Jurkat, Clone E6-1 (cell line): ENCODE data around the gene FAM234B.

ENCODE experiments used
- DNase-seq: peaks from one replicate; pipeline ENCODE4 v3.0.0-alpha.2; 2011; ENCODE audit warnings: low read depth, low spot score
- H3K4me3 ChIP-seq: 2 replicates; pipeline ENCODE4 v1.5.1; 2011; ENCODE audit warnings: mild to moderate bottlenecking, low read length, control low read depth, moderate library complexity

Gene FAM234B

GRCh38 chr12:13100882-13101769, 56.9 kb downstream of the FAM234B start:
- peak; percentile 84 for DNase-seq
- peak overlapping the region; percentile 58 for H3K4me3 ChIP-seq

DNA sequence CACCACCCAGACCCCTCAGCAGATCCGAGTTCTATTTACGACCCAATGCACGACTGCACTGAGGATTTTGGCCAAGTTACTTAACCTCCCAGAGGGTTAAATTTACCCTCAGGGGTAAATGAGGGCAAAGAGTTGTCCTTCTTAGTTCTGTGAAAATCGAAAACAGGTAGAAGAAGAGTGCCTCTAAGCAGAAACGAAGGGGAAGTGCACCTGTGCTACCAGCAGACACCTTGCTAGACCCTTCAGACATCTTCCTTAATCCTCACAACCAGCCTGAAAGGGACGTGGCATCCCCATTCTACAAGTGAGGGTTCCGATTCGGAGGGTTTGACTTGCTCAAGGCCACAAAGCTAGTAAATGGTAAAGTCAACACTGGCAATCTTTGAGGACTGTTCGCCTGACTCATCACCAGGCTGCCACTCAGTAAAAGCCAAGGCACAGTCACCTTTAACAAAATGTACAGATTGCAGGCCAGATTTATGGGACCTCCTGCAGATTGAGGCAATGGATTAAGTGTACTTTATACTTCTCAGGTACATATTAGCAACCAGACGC, 57.7 kb downstream of the FAM234B start:
- DNase-seq, result no peak
- H3K4me3 ChIP-seq, result peak overlapping the region; percentile 58

DNA sequence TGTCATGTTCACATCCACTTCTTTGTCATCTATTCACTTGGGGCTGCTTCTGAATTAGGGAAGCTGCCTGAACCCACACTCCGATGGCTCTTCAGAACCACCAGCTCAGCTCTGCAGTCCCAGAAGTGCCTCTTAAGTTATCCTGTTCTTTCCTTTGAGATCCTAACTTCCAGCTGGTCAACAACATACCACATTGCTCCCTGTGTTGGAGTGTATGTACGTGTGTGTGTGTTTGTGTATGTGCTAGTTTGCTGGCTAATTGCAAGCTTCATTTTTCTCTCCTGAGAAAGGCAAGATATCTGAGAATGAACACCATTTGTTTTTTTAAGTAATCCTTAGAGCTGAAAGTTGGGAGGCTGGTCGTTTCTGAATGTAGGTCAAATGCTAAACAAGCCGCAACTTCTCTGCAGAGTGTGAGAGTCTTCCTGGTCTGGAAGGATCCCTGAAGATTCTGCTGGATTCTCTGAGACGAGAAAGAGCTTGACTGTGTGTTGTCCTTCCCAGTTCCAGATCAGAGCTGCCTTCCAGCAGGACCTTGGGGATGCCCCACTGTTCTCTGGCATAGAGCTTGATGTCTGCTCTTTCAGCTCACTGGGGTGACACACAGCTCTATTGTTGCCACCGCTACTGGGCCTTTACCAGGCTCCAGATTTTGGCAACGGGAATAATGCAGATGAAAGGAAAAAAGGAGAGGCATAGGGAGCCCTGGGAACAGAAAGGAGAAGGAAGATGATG, 58.4 kb downstream of the FAM234B start:
- DNase-seq, result no peak
- H3K4me3 ChIP-seq, result no peak overlapping the region

GRCh38 chr12:13103391-13104033, 59.3 kb downstream of the FAM234B start, which contains the start of gene GSG1:
TSS of gene GSG1 (minus strand) at chr12:13103667. CDS start at chr12:13103512, 155 bp downstream.
- DNase-seq, result no peak

GRCh38 chr12:13104409-13104808, 60.2 kb downstream of the FAM234B start:
- DNase-seq, result no peak
- H3K4me3 ChIP-seq, result no peak overlapping the region

More at GRCh38 chr12:13103391-13104033, 59.3 kb downstream of the FAM234B start, which contains the start of gene GSG1:
- no peak within 1 kb of the TSS for H3K4me3 ChIP-seq

DNA sequence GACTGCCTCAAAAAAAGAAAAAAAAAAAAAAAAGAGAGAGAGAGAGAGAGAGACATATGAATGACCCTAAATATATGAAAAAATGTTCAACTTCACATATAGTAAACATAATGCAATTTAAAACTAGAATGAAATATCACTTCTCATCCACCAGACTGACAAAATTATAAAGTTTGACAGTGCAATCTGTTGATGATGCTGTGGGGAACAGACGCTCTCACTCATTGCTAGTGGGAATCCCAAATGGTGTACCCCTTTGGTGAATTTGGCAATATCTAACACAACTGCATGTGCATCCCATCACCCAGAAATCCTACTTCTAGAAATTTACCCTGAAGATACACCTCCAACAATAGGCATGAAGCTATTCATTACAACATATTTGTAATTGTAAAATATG, 61.6 kb downstream of the FAM234B start:
- DNase-seq, result no peak
- H3K4me3 ChIP-seq, result no peak overlapping the region

DNA sequence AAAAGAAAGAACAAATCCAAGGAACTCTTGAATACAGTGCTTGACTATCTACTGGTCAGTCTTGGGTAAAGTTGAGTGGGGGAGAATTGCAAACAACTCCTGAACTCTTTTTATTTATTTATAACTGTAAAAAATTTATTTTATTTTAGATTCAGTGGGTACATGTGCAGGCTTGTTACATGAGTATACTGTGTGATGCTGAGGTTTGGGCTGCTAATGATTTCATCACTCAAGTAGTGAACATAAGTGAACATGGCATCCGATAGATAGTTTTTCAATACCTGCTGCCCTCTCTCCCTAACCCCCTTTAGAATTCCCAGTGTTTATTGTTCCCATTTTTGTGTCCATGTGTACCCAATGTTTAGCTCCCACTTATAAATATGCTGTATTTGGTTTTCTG, 62.5 kb downstream of the FAM234B start:
- DNase-seq, result no peak
- no peak overlapping the region for H3K4me3 ChIP-seq

DNA sequence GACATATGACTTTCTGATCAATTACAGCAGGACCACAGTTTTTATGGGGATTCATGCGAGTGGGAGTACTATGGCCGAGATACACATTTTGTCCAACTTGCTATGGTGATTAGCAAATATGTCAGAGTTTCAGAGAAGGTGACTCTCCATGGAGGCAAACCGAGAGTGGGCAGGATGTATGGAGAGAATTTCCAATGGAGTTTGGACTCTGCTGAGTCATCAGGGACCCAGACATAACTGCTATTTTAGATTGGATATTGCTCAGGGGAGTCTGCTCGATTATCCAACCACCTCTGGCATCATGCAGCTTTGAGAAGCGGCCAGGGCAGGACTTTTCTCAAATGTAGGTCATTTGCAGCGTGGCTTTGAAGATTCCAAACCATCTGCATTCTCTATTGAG, 68.8 kb downstream of the FAM234B start:
- no peak overlapping the region for H3K4me3 ChIP-seq
- DNase-seq, result no peak

DNA sequence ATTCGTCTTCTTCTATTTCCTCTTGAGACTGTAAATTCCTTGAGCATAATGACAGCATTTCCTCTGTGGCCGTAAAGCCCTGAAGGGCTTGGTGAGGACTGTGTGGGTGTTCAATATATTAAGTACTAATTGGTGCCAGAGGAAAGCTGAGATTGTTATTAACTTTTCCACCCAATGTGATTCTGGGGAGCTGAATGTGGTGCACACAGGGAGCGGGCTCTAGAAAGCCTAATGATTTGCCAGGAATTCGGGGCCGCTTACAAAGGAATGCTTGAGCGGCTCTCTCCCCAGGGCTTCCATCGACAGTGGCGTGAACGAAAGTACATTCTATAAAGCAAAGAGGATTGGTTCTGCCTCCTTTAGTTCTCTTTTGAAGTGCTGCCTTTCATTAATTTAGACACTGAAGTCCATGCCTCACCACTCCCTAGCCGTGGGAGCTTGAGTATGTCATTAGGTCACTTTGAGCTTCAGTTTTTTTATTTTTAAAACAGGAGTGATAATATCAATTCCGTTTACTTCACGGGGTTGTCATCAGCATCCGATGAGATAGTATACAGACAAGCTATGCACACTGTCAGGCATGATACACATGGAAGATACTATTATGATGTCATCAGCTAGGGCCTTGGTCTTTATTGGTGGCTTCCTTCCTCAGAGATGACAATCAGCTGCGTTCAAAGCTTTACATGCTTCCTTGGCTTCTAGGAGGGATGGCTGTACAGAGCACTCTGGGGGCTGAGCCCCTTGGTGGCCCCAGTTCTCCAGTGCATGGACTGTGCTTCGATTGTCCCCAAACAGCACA, 70.3 kb downstream of the FAM234B start:
- H3K4me3 ChIP-seq, result no peak overlapping the region
- no peak for DNase-seq

- DNase-seq, result no peak
- H3K4me3 ChIP-seq, result no peak overlapping the region
Measured at GRCh38 chr12:13116259-13116658, 72.1 kb downstream of the FAM234B start.

GRCh38 chr12:13117029-13117428, 72.8 kb downstream of the FAM234B start:
- no peak for DNase-seq
- no peak overlapping the region for H3K4me3 ChIP-seq

DNA sequence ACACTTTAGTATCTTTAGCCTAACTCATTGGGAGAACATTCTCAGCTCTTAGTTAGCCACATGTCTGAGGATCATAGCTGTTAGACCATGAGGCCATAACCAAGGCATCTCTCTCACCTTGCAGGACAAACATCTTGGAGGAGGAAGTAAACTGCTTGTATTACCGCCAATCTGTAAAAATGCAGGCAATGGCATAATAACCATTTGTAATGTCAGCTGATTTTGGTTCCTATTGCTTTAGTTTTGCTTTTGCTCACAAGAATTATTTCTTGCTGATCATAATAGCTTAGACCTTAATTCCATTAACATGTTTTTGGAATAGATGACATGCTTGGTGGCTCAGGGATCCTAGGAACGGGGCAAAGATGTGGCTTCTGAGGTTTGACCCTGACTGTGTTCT, 75.6 kb downstream of the FAM234B start:
- no peak overlapping the region for H3K4me3 ChIP-seq
- no peak for DNase-seq

DNA sequence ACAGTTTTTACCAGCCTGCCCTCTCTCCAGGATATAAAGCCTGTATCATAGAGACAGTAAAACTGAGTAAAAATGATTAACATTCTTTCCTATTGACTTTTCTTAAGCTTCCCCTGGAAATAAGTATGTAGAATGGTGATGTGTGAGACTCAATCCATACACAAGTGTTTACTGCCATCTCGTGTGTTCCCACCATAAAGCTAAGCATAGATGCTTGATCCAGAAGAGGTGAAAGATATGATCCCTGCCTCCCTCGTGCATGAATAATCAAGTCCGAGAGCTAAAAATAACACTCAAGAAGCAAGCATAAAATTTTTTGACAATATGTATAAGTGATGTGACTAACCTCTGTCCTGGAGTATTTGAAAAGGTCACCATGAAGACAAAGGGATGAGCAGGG, 76.2 kb downstream of the FAM234B start:
- H3K4me3 ChIP-seq, result no peak overlapping the region
- no peak for DNase-seq

DNA sequence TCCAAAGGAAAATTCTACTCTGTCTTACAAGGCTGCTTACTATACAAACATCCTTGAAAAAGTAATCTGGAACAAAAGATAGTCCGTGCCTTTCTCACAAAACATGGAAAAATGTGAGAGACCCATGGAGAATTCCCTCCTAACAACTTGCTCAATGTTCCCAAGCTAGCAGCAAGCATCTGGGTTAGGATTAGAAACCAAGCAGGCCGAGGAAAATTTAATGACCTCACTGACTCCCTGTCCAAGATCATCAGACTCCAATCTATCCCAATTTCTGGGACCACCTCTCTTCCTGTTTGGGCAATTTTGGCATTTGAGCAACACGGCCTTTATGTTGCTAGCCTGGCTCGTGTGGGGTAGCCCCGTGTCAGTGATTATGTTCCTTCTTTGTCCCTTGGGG, 77.4 kb downstream of the FAM234B start:
- no peak overlapping the region for H3K4me3 ChIP-seq
- DNase-seq, result no peak

DNA sequence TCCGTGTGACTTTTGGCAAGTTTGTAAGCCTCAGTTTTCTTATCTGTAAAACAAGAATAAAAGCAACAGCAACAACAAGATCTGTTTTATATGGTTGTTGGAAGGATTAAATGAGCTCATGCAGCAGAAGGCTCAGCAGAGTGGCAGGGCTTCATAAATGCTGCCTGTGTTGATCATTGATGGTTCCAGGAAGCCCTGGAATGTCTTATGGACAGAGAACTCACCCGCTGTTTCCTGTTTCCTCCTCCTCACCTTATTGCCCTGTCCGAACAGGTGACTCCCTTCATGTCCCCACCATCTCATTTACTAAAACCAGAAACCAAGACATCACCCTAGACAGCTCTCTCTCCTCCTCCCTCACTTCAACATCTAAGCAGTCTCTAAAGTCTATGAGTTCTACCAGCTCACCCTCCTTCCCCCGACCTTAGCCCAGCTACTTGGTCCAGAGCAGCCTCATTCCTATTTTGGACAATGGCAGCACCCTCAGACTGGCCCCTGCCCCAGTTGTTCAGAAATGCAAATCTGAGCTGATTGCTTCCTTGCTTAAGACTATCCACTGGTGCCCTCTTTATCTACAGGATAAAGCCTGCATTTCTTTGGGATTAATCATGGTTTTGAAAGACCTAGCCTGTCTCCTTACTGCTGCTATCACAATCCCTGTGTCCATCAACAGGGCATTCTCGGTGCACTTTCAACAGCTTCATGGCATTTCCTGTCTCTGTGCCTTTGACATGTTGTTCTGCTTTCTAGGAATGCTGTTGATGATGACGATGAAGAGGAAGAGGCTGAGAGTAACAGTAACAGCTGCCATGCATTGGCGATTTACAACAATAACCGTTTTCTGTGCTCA, 80.7 kb downstream of the FAM234B start:
- no peak for DNase-seq
- H3K4me3 ChIP-seq, result no peak overlapping the region

GRCh38 chr12:13125996-13126395, 81.8 kb downstream of the FAM234B start:
- no peak for DNase-seq
- no peak overlapping the region for H3K4me3 ChIP-seq

DNA sequence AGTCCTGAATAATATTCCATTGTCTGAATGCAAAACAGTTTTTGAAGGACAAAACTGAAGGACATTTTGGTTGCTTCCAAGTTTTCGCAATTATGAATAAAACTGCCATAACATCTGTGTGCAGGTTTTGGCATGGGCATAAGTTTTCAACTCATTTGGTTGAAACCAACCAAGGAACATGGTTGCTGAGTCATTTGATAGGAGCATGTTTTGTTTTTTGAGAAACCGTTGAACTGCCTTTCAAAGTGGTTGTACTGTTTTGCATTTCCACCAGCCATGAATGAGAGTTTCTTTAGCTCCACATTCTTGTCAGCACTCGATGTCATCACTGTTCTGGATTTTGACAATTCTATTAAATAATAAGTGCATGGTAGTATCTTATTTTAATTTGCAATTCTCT, 82.3 kb downstream of the FAM234B start:
- H3K4me3 ChIP-seq, result no peak overlapping the region

DNA sequence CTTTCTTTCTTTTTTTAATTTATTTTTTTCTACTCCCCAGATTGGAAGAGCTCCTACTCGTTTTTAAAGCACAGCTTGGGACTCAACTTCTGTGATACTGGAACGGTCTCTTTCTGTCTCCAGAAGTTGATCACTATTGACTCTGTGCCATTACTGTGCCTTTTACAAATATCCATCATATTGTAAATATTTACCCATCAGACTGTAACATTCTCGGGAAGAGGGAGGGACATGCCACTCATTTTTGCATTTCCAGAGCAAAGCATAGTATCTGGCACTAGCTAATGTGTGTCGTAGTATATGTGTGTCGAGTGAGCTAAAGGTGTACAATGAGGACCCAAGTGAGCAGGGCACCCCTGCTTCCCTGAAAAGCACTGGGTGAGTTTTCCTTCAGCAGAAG, 83.3 kb downstream of the FAM234B start:
- no peak for DNase-seq
- H3K4me3 ChIP-seq, result no peak overlapping the region

More for the DNA sequence above, 82.3 kb downstream of the FAM234B start:
- no peak for DNase-seq
